Transverse colon (tissue), 4 donors: ENCODE results near the gene KLF18. TPM values are rescaled to one million over a fixed set of nuclear protein-coding genes. Genes with fewer than 3 reads are reported as not detected.

ENCODE experiments used
- DNase-seq: peaks from one replicate; pipeline ENCODE4 v3.0.0-alpha.2; 2019
- H3K27ac ChIP-seq, 4 donors: fragments of 200-600 bp; sonication (generic); 2 replicates each; pipeline ENCODE4 v1.5.1; 2016 to 2018; ENCODE audit warnings: inconsistent platforms in 4 of 4
- H3K27me3 ChIP-seq: fragments of 200-600 bp; sonication (generic); 2 replicates; pipeline ENCODE4 v1.5.1; 2017; ENCODE audit warnings: inconsistent platforms
- H3K36me3 ChIP-seq, 4 donors: fragments of 200-600 bp; sonication (generic); 2 replicates each; pipeline ENCODE4 v1.5.1; 2017 to 2019; ENCODE audit warnings: inconsistent platforms in 4 of 4
- H3K4me1 ChIP-seq, 4 donors: fragments of 200-600 bp; sonication (generic); 2 replicates each; pipeline ENCODE4 v1.5.1; 2017 to 2020; ENCODE audit warnings: inconsistent platforms in 4 of 4
- H3K4me3 ChIP-seq, 4 donors: fragments of 200-600 bp; sonication (generic); 1 replicate in 1 of 4; 2 replicates in 3 of 4; pipeline versions ENCODE4 v1.5.1 to v1.6.1; 2017 to 2019; ENCODE audit warnings: inconsistent platforms in 4 of 4
- H3K9me3 ChIP-seq, 2 donors: fragments of 200-600 bp; sonication (generic); 2 replicates each; pipeline ENCODE4 v1.5.1; 2017 to 2019; ENCODE audit warnings: inconsistent platforms in 2 of 2
- CTCF ChIP-seq, 5 experiments: fragments of 200-600 bp in 3 of 5; fragments of 450-650 bp in 2 of 5; sonication (generic) in 3 of 5; IDR thresholded peaks; 1 replicate in 2 of 5; 2 replicates in 3 of 5; pipeline ENCODE4 v1.5.1; 2016 to 2017; ENCODE audit warnings: antibody characterized with exemption in 5 of 5, inconsistent platforms in 3 of 5, mild to moderate bottlenecking in 2 of 5, moderate library complexity in 1 of 5
- EP300 ChIP-seq: sonication (generic); formaldehyde crosslinking; IDR thresholded peaks from one replicate; pipeline ENCODE4 v1.6.1; 2017; ENCODE audit warnings: antibody characterized with exemption, low read depth
- POLR2A ChIP-seq: fragments of 450-650 bp; IDR thresholded peaks from one replicate; pipeline ENCODE4 v1.6.1; 2016; ENCODE audit warnings: antibody characterized with exemption, mild to moderate bottlenecking, moderate library complexity
- POLR2AphosphoS5 ChIP-seq, 3 donors: sonication (generic); formaldehyde crosslinking; IDR thresholded peaks; one replicate each; pipeline ENCODE4 v1.6.1; 2016; ENCODE audit warnings: antibody characterized with exemption in 3 of 3
- WGBS, 2 donors: methylation state at CpG; one replicate each; pipeline ENCODE4 v1.1.5; 2018; ENCODE audit warnings: low coverage in 1 of 2; 5-methylcytosine and 5-hydroxymethylcytosine counted together
- in situ Hi-C, 4 donors: fragments of 200-750 bp; cut with MboI; loops; one replicate each; pipeline versions ENCODE4 v1.15.0 to v1.15.1; 2017; ENCODE audit warnings: low sequenced_read_pairs in 3 of 4, low pct_ligation_motif_present in 1 of 4, low pct_unique_long_range_greater_than_20kb in 1 of 4
- intact Hi-C: fragments of 100-400 bp; cut with DNase I; formaldehyde crosslinking; loops from one replicate; pipeline ENCODE4 v1.15.1; 2023; ENCODE audit warnings: low total_unique reads
- total RNA-seq, 4 donors: library from RNA; depleted of rRNA; stranded (reverse); fragments of >200 nt; gene quantifications; one replicate each; pipeline ENCODE4 v1.1.0, GENCODE V29; 2016

KLF18 gene
- total RNA-seq, 4 donors from 2014 or later: not detected

GRCh38 chr1:44101328-44101727 is 40.1 kb downstream of the KLF18 start:
- in situ Hi-C loops (no loop called here), intact Hi-C loops (no loop called here)
- WGBS, 2 donors: 56 to 74% methylated on average over 7 of the region's 7 CpGs
- Histone ChIP-seq H3K4me3 (no peak overlapping the region), H3K27me3 (peaks cover 16% of the 10 kb centered on the region), H3K4me1 (no peaks in the 10 kb centered on the region), H3K9me3 (no peaks in the 10 kb centered on the region), H3K36me3 (no peaks in the 10 kb centered on the region), H3K27ac (no peak overlapping the region)
- no peak for TF ChIP-seq POLR2A
- no peak for TF ChIP-seq CTCF (IDR thresholded peaks at IDR 0.05)
- no peak for TF ChIP-seq POLR2AphosphoS5 (IDR thresholded peaks at IDR 0.05)
- no peak for TF ChIP-seq EP300
- DNase-seq: no peak

GRCh38 chr1:44100183-44100868 is 41.1 kb downstream of the KLF18 start:
- in situ Hi-C loops: no loop called here
- H3K36me3 ChIP-seq: no peaks in the 10 kb centered on the region

GRCh38 chr1:44094047-44094446 is 47.4 kb downstream of the KLF18 start:
- TF ChIP-seq EP300 (no peak), POLR2A (no peak), POLR2AphosphoS5 (IDR thresholded peaks at IDR 0.05) (no peak), CTCF (IDR thresholded peaks at IDR 0.05) (no peak)
- in situ Hi-C loops: no loop called here

More at GRCh38 chr1:44100183-44100868, 41.1 kb downstream of the KLF18 start:
- Histone ChIP-seq H3K4me1 (no peaks in the 10 kb centered on the region), H3K27ac (no peak overlapping the region), H3K9me3 (no peaks in the 10 kb centered on the region), H3K4me3 (no peak overlapping the region), H3K27me3 (peaks cover 15% of the 10 kb centered on the region)
- TF ChIP-seq POLR2AphosphoS5 (IDR thresholded peaks at IDR 0.05) (no peak), EP300 (no peak), POLR2A (no peak), CTCF (IDR thresholded peaks at IDR 0.05) (no peak)
- intact Hi-C loops: no loop called here
- no peak for DNase-seq
- WGBS, 2 donors: 80 to 83% methylated on average over 6 to 9 of the region's 9 CpGs

GRCh38 chr1:44090429-44091252 is 50.8 kb downstream of the KLF18 start:
- Histone ChIP-seq H3K36me3 (no peaks in the 10 kb centered on the region), H3K4me1 (peaks cover 0 to 3% (median 0%) of the 10 kb centered on the region in 4 donors), H3K4me3 (no peak overlapping the region), H3K27me3 (no peaks in the 10 kb centered on the region), H3K27ac (no peak overlapping the region), H3K9me3 (no peaks in the 10 kb centered on the region)
- in situ Hi-C loops: no loop called here
- TF ChIP-seq CTCF (IDR thresholded peaks at IDR 0.05) (no peak), EP300 (no peak), POLR2AphosphoS5 (IDR thresholded peaks at IDR 0.05) (no peak), POLR2A (no peak)
- DNase-seq: no peak
- intact Hi-C loops: no loop called here
- WGBS, 2 donors: 81 to 85% methylated on average over 6 to 10 of the region's 10 CpGs

More at GRCh38 chr1:44094047-44094446, 47.4 kb downstream of the KLF18 start:
- 71 to 78% methylated on average over 1 to 2 of the region's 2 CpGs for WGBS, 2 donors
- no peak overlapping the region for H3K27ac ChIP-seq
- no peaks in the 10 kb centered on the region for H3K36me3 ChIP-seq
- DNase-seq: no peak
- no peak overlapping the region for H3K4me3 ChIP-seq
- H3K9me3 ChIP-seq: no peaks in the 10 kb centered on the region
- H3K4me1 ChIP-seq: peaks cover 0 to 3% (median 0%) of the 10 kb centered on the region in 4 donors
- intact Hi-C loops: no loop called here
- H3K27me3 ChIP-seq: no peaks in the 10 kb centered on the region
